GM18858 (cell line): ENCODE measurements around the gene PTPRG.

Experiments used
- ATAC-seq: cut with Tn5 transposase; IDR thresholded peaks from one replicate; pipeline ENCODE4 v1.9.1; 2021; ENCODE audit not compliant: unreplicated experiment

PTPRG gene

GRCh38 chr3:62093025-62093424 is 531.7 kb downstream of the PTPRG start:
- no peak for ATAC-seq

DNA sequence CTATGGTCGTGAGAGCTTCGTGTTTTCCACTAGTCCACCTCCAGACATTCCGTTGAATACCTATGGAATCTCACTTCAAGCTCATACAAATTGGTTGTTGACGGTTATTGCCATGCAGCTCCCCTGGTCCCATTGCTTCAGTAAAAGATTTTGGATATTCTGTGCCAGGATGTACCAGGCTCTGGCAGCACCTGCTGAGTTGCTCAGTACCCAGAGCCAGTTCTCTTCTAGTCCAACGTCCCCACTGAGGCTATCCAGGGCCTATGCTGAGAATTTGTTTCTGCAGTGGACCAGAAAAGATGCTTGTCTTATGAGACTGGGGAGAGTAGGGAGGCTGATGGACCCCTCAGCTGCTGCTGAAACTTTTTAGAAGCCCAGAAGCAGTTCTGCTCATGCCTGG is 533.1 kb downstream of the PTPRG start:
- ATAC-seq = no peak

DNA sequence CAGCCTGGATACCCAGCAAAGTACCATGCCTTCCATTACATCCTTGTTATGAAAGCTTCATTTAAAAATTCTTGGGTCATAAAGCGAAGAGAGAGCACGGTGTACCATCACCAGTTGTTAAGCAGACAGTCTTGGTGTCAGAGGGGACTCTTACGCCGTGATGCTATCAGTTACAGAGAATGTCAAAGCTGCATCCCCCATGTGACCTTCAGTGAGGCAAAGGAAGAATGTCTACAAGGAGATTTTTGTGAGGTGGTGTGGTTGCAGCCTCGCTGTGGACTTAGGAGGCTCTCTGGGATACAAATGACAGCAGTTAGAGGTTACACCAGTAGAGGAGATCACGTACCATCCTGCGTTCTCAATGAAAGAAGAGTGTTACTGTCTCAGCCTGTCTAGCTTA is 533.7 kb downstream of the PTPRG start:
- no peak for ATAC-seq

DNA sequence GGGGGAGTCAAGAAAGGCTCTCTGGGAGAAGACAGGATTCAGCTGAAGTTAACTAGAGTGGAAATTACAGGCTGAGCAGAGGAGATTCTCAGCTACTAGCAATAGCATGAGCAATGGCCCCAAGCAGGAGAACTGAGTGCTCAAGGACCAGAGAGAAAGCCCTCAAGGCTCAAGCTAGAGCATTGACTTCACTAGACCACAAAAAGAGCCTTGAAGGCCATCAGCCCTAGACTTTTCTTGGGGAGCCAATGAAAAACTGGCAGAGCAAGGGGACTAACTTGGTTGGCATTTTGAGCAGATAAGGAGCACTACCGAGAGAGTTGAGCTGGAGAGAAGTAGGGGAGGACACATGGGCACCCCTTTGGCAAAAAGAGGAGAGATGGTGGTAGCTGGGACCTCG is 534.4 kb downstream of the PTPRG start:
- no peak for ATAC-seq

GRCh38 chr3:62096521-62096920 is 535.1 kb downstream of the PTPRG start:
- ATAC-seq = no peak

- ATAC-seq = no peak
These were observed 535.8 kb downstream of the PTPRG start for GRCh38 chr3:62097121-62097520.

- ATAC-seq = no peak
These were observed 537.4 kb downstream of the PTPRG start for GRCh38 chr3:62098646-62099365.

DNA sequence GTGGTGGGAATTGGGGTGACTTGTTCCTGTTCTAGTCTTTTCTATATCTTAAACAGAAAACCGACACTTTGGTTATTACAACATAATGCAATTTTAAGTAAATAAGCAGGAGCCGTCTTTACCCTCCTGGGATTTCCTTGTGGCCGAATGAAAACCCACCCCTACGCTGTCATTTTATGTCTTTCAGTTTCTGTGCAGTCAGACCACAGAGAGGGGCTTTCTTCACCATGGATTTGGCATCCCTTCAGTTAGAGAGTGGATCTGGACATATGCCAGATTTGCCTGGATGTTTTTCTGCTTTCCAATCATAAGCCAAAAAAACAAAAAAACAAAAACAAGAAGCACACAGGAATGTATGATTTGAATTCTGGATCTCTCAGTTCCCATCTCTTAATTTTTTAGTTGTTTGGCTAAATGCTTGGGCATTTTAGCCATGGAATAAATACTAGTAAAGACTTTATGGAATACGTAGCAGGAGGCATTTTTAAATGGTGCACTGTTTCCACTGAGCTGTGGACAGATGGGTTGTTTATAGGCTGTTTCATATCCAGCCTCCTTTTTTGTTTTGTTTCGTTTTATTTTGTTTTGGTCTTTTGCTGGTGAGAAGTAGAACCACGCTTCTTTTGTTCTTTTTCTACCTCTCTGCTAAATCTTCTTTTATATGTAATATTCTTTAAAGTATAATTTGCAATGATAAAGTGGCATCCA is 539.1 kb downstream of the PTPRG start:
- no peak for ATAC-seq

DNA sequence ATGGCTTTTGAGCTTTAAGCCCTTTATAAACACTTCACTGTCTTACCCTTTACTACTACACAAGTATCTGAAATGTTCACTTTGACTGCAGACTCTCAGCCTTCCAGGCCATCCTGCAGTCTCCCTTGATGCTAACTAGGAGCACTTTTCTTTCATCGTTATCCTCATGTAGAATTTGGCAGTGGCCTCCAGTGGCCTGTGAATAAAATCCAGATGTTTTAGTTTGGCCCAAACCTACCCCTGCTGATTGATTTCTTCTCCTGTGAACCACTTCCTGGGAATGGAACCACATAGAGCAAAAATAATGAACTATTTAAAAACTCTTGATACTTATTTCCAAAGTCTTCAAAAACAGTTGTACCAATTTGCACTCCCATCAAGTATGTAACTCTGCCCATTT is 540.1 kb downstream of the PTPRG start:
- no peak for ATAC-seq

GRCh38 chr3:62103531-62103930 is 542.2 kb downstream of the PTPRG start:
- ATAC-seq = no peak

DNA sequence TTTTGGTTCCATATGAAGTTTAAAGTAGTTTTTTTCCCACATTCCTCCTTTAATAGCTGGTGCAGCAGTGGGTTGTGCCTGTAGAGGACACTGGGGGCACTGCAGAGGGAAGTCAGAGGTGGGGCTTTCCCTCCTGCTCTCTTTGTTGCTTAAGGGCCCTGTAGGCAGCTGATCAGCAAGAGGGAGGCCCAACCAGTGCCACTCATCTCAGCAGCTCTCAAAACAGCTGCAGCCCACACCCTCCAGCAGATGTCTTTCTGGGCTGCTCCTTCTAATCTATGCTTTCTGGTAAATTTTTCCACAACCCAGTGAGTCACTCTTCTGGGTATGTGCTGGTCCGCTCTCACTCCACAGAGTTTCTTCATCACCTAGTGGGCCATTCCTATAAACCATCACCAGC is 548.2 kb downstream of the PTPRG start:
- no peak for ATAC-seq

DNA sequence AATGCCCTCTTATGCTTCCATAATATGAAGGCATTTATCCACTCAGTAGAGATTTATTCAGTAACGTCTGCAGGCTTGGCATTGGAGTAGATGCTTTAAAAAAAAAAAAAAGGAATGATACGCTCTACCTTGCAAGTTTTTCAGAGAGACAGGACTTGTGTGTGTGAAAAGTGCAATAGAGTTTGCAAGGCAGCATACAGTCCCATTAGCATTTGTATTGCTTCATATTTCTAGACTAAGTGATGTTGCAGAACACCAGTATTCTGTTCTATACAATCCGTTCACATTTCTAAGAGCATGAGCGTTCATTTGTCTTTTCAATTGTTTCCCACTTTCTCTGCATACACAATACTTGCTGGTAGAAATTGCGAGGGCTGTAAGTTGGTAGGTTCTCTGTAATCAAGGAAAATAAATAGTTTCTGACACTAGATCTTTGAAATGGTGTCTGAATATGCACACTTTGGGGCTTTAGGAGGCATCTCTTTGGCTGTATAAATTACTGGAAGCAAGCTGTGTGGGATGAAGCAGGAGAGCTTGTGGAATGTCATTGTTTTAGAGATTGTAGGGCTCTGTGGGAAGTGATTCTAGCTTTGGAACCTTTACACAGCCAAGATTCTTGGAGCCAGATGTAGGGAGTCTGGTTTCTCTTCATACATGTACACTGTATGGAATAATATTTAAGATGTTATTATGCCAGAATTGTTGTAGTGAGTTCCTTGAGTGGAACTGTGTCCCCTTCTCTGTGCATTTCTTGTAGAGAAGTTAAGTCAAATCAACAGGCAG is 549.3 kb downstream of the PTPRG start:
- no peak for ATAC-seq

DNA sequence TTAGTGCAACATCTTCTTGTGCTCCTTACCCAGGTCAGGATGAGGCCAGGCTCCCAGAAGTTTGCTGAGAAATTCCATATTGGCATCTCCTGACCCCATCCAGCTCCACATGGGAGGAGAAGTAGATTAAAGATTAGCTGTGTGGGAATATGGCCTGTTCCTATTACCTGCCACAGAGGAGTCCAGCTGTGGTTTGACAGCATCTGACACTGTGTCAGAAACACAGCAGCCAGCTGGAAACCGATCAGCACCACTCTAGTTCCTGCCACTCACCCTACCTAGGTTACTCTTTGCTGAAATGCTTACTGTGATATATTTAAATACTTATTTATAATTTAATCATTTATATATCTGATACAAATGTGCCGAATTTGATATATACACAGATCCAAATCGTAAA is 551.7 kb downstream of the PTPRG start:
- ATAC-seq = no peak

DNA sequence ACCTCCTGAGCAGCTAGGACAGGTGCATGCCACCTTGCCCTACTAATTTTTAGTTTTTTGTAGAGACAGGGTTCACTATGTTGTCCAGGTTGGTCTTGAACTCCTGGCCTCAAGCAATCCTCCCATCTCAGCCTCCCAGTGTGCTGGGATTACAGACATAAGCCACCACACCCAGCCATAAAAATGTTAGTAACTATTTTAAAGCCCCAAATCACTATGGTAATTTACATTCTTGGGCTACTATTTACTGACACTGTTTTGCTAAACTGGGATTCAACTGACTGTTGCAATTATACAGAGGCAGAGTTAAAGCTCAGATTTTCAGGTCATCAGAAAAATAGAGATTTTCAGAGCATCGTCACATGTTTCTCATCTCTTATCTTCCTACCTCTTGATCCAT is 553.4 kb downstream of the PTPRG start:
- no peak for ATAC-seq

GRCh38 chr3:62117903-62118548 is 556.7 kb downstream of the PTPRG start:
- ATAC-seq = no peak

- ATAC-seq = no peak
These were observed 557.8 kb downstream of the PTPRG start for GRCh38 chr3:62119139-62119538.

GRCh38 chr3:62122819-62123218 is 561.4 kb downstream of the PTPRG start:
- ATAC-seq = no peak

GRCh38 chr3:62125380-62125779 is 564.0 kb downstream of the PTPRG start:
- ATAC-seq = no peak

GRCh38 chr3:62127116-62127515 is 565.7 kb downstream of the PTPRG start:
- no peak for ATAC-seq

GRCh38 chr3:62128051-62128450 is 566.7 kb downstream of the PTPRG start:
- no peak for ATAC-seq

DNA sequence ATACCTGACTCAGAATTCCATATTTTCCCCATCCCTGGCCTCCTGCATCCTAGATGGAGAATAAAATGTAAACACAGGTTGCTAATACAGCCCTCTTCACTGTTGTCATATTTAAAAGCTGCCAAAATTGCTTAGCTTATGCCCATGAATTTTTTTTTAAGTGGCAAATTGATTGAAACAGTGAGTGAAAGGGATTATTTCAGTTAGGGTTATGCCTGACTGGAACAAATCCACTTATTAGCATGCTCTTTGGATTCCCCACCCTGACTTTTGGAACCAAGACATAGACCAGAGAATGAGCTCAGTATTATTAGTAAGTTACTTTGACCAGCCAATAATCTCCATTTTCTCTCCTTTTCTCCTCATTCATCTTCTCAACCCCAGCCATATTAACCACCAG is 567.3 kb downstream of the PTPRG start:
- ATAC-seq = no peak
